Urinary bladder (tissue), 4 donors: ENCODE measurements around the gene NRIP3. TPM values are rescaled to one million over a fixed set of nuclear protein-coding genes. Genes with fewer than 3 reads are reported as not detected.

Experiments used
- DNase-seq: peaks from one replicate; pipeline ENCODE4 v3.0.0-alpha.2; 2015; ENCODE audit errors: extremely low spot score
- H3K27ac ChIP-seq: one replicate; pipeline ENCODE4 v1.5.1; 2013; ENCODE audit warnings: low read depth, mild to moderate bottlenecking, moderate library complexity
- H3K36me3 ChIP-seq: one replicate; pipeline ENCODE4 v1.6.1; 2013; ENCODE audit warnings: mild to moderate bottlenecking, moderate library complexity; ENCODE audit not compliant: insufficient read depth
- H3K4me1 ChIP-seq: one replicate; pipeline ENCODE4 v1.6.1; 2013; ENCODE audit warnings: mild to moderate bottlenecking, moderate library complexity; ENCODE audit not compliant: insufficient read depth
- H3K4me3 ChIP-seq: one replicate; pipeline ENCODE4 v1.5.1; 2013; ENCODE audit warnings: low read depth, low read length
- WGBS: extraction: QIAGEN DNeasy Blood & Tissue Kit; methylation state at CpG from one replicate; pipeline ENCODE4 v1.1.7; 2013; 5-methylcytosine and 5-hydroxymethylcytosine counted together
- polyA plus RNA-seq: library from polyadenylated mRNA; stranded (reverse); fragments of 200-250 nt; gene quantifications from one replicate; pipeline ENCODE4 v1.2.3, GENCODE V29; 2013
- total RNA-seq: library from RNA; depleted of rRNA; stranded (reverse); fragments of >200 nt; gene quantifications from one replicate; pipeline ENCODE4 v1.2.3, GENCODE V29; 2014
- donor health status: healthy with polysubstance abuse.
- donor health status: healthy.

The NRIP3 gene
- total RNA-seq (3.1 TPM), polyA plus RNA-seq (2.1 TPM)

- Histone ChIP-seq H3K36me3 (no peaks in the 10 kb centered on the region), H3K27ac (no peak within 1 kb of the TSS), H3K4me3 (peak within 1 kb of the TSS; percentile 40), H3K4me1 (peaks cover 8% of the 10 kb centered on the region)
- WGBS, result under 1% methylated on average over 83 of the region's 83 CpGs
- DNase-seq, result no peak
Measured at GRCh38 chr11:9003573-9004182, at the start of gene NRIP3. Gene NRIP3 (minus strand): TSS chr11:9004001. CDS start chr11:9003935, 66 bp downstream.

GRCh38 chr11:9052316-9052715 is 48.5 kb upstream of the NRIP3 start:
- 94% methylated on average over 3 of the region's 3 CpGs for WGBS
- Histone ChIP-seq H3K27ac (no peak overlapping the region), H3K4me3 (no peak overlapping the region), H3K4me1 (no peaks in the 10 kb centered on the region), H3K36me3 (no peaks in the 10 kb centered on the region)
- no peak for DNase-seq

DNA sequence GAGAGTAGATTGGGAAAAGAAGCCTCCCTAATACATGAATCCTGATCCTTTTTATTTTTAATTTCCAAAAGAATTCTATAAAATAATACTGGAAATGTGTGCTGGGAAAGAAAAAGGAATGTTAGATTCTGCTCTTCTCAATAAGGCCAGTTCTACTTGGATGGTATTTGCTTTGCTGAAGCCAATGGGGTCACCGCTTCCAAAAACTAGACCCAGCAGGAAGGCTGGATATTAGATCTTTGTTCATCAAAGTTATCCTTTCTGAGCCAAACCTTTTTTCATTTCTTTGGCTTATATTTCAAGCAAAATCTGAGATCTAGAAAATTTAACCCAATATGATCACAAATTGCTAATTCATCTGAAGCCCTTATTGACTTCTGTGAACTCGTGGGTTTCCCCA is 46.2 kb upstream of the NRIP3 start:
- Histone ChIP-seq H3K4me3 (no peak overlapping the region), H3K36me3 (no peaks in the 10 kb centered on the region), H3K27ac (no peak overlapping the region), H3K4me1 (no peaks in the 10 kb centered on the region)
- no peak for DNase-seq
- WGBS, result 93% methylated on average over 2 of the region's 2 CpGs

GRCh38 chr11:9047964-9048523 is 44.2 kb upstream of the NRIP3 start:
- no peak overlapping the region for H3K4me3 ChIP-seq

DNA sequence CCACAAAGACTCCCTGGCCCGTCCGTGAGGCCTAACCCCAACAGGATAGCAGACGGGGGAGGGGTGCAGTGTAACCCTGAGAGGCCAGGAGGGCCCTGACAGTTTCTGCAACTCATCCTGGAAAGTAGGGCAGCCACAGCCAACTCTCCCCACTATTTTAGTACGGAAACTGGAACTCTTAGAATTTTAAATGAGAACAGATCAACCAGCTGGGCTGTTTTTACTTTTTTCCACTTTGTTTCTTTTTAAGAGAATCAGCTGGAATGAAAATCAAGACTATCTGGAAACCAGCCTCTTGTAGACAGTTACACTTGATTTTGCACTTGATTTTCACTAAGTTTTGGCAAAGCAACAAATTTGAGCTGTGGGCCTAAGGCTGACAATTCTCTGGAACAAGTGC is 42.7 kb upstream of the NRIP3 start:
- H3K4me1 ChIP-seq, result no peaks in the 10 kb centered on the region
- WGBS, result 58% methylated on average over 4 of the region's 4 CpGs
- no peak overlapping the region for H3K4me3 ChIP-seq
- H3K36me3 ChIP-seq, result no peaks in the 10 kb centered on the region
- peak; percentile 23 for DNase-seq
- H3K27ac ChIP-seq, result no peak overlapping the region

More at GRCh38 chr11:9047964-9048523, 44.2 kb upstream of the NRIP3 start:
- Histone ChIP-seq H3K4me1 (no peaks in the 10 kb centered on the region), H3K36me3 (no peaks in the 10 kb centered on the region), H3K27ac (no peak overlapping the region)
- WGBS, result 19% methylated on average over 9 of the region's 9 CpGs
- DNase-seq, result peak; percentile 68

DNA sequence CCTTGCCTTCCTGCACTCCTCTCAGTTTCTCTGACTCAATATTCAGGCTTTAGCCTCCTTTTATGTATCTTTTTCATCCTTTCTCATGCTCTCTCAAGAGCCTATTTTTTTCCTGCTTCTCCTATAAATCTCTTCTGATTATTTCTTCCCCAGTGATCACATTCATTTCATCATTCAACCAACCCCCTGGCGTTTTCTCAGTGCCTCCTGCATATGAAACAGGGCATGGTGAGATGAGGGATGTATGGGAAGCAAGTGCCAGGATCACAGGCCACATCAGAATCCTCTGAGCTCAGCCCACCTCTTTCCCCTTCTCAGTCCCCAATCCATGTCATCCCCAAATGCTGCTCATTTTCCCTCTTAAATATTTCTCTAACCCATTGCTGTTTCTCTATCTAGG is 38.7 kb upstream of the NRIP3 start:
- 86% methylated on average over 1 of the region's 1 CpG for WGBS
- DNase-seq, result no peak
- no peaks in the 10 kb centered on the region for H3K4me1 ChIP-seq
- H3K36me3 ChIP-seq, result no peaks in the 10 kb centered on the region
- H3K4me3 ChIP-seq, result no peak overlapping the region
- no peak overlapping the region for H3K27ac ChIP-seq

DNA sequence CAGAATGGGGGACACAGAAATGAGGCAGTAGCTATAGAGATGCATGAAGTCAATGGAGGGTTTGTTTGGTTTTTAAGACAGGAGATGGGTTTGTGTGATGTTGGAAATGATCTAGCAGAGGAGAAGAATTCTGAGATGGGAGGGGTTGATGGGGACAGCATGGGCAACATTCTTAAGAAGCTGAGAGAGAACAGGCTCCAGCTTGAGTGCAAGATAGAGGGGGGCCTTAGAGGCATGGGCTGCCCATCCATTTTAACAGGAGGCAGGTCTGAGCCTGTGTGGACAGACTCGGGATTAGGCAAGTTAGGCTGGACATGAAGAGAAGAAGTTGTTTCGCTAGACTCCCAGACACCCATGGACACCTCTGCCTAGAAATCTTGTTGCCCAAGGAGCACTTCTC is 37.9 kb upstream of the NRIP3 start:
- H3K4me3 ChIP-seq, result no peak overlapping the region
- H3K4me1 ChIP-seq, result no peaks in the 10 kb centered on the region
- WGBS, result 77% methylated on average over 2 of the region's 2 CpGs

DNA sequence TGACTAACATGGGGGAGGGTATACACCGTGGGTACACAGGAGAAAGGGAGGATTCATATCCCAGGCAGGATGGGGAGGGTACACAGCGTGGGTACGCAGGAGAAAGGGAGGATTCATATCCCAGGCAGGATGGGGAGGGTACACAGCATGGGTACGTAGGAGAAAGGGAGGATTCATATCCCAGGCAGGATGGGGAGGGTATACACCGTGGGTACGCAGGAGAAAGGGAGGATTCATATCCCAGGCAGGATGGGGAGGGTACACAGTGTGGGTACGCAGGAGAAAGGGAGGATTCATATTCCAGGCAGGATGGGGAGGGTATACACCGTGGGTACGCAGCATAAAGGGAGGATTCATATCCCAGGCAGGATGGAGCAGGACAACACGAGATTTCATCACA is 36.6 kb upstream of the NRIP3 start:
- Histone ChIP-seq H3K36me3 (no peaks in the 10 kb centered on the region), H3K4me1 (no peaks in the 10 kb centered on the region), H3K27ac (no peak overlapping the region), H3K4me3 (no peak overlapping the region)
- WGBS, result 92% methylated on average over 10 of the region's 10 CpGs
- DNase-seq, result no peak

More for the DNA sequence above, 37.9 kb upstream of the NRIP3 start:
- Histone ChIP-seq H3K36me3 (no peaks in the 10 kb centered on the region), H3K27ac (no peak overlapping the region)
- no peak for DNase-seq

DNA sequence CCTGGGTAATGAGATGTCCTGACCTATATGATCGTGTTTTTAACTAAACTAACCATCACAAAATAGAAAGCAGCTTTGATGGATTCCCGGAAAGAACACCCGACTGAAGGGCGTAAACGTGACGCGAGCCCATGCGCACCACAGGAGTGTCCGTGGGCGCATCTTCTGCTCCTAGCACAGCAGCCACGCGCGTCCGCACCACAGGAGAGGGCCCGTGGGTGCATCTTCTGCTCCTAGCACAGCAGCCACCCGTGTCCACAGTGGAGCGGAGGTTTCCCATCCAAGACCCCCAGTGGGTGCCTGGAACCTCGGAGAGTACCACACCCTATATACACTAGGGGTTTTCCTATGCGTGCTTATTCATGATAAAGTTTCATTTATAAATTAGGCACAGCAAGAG is 36.1 kb upstream of the NRIP3 start:
- H3K27ac ChIP-seq, result no peak overlapping the region
- H3K4me1 ChIP-seq, result no peaks in the 10 kb centered on the region
- H3K4me3 ChIP-seq, result no peak overlapping the region
- H3K36me3 ChIP-seq, result no peaks in the 10 kb centered on the region
- 98% methylated on average over 19 of the region's 19 CpGs for WGBS
- no peak for DNase-seq

DNA sequence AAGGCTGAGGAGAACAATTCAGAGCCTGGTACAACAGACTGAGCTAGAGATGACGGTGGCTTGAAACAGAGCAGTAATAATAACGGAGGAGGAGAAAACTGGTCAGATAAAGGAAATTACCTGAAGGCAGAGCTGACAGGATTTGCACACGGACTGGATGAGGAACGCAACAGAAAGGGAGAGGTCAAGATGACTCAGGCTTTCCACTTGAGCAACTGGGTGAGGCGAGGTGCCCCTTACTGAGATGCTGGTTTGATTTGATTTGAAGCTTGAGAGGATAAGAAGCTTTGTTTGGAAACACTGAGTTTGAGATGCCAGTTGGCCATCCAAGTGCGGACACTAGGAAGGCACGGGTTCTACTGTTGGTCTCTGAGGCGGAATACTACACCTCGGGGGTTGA is 35.4 kb upstream of the NRIP3 start:
- WGBS, result 91% methylated on average over 9 of the region's 9 CpGs
- no peaks in the 10 kb centered on the region for H3K36me3 ChIP-seq
- no peak for DNase-seq
- H3K27ac ChIP-seq, result no peak overlapping the region
- H3K4me3 ChIP-seq, result no peak overlapping the region
- no peaks in the 10 kb centered on the region for H3K4me1 ChIP-seq

DNA sequence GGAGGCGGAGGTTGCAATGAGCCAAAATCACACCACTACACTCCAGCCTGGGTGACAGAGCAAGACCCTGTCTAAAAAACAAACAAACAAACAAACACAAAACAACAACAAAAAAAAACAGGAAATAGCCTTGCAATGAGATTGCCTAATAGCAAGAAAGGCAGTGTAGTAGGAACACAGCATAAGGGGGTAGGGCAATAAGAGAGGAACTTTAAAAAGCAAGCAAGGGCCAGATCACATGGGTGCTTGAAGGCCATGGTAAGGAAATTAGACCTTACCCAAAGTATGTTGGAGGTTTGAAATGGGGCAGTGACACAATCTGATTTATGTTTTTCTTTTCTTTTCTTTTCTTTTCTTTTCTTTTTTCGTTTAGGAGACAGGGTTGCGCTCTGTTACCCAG is 34.7 kb upstream of the NRIP3 start:
- H3K4me3 ChIP-seq, result no peak overlapping the region
- no peak for DNase-seq
- H3K36me3 ChIP-seq, result no peaks in the 10 kb centered on the region
- no peak overlapping the region for H3K27ac ChIP-seq
- 98% methylated on average over 3 of the region's 3 CpGs for WGBS
- H3K4me1 ChIP-seq, result no peaks in the 10 kb centered on the region

DNA sequence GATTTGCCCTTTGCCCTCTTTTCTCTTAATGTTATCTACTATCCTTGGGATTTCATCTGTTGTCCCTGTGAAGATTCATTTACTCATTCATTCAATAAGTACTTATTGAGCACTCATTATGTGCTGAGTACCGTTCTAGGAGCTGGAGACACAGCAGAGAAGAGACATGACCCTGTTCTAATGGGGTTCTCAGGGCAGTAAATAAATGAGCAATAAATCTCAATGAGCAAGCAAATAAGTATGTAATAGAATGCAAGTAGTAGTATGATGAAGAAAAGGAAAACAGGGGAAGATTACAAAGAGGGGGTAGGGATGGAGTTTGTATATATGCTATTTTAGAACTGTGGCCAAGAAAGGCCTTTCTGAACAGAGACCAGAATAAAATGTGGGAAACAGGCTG is 34.2 kb upstream of the NRIP3 start:
- H3K36me3 ChIP-seq, result no peaks in the 10 kb centered on the region
- no peak overlapping the region for H3K4me3 ChIP-seq
- WGBS, result 88% methylated on average over 1 of the region's 1 CpG
- H3K4me1 ChIP-seq, result no peaks in the 10 kb centered on the region
- no peak overlapping the region for H3K27ac ChIP-seq
- DNase-seq, result no peak

GRCh38 chr11:9037046-9037780 is 33.4 kb upstream of the NRIP3 start:
- DNase-seq, result no peak
- Histone ChIP-seq H3K4me3 (no peak overlapping the region), H3K36me3 (no peaks in the 10 kb centered on the region), H3K4me1 (no peaks in the 10 kb centered on the region), H3K27ac (no peak overlapping the region)
- WGBS, result 75% methylated on average over 7 of the region's 7 CpGs

- no peak overlapping the region for H3K4me3 ChIP-seq
- H3K4me1 ChIP-seq, result no peaks in the 10 kb centered on the region
- H3K36me3 ChIP-seq, result no peaks in the 10 kb centered on the region
- no peak for DNase-seq
- 85% methylated on average over 5 of the region's 5 CpGs for WGBS
- H3K27ac ChIP-seq, result no peak overlapping the region
Measured at GRCh38 chr11:9030601-9031000, 26.8 kb upstream of the NRIP3 start.
